Islet of Langerhans (tissue), 1 donor: Measurements from ENCODE around the gene SMAP2.
A peak's percentile ranks its signal among the peaks of the same experiment; 100 is the strongest.

Experiments used
- FAIRE-seq: peaks from one replicate; lab custom pipeline; 2011; peaks lifted over from hg19 to GRCh38; lab: Jason Lieb, UNC

SMAP2 gene

DNA sequence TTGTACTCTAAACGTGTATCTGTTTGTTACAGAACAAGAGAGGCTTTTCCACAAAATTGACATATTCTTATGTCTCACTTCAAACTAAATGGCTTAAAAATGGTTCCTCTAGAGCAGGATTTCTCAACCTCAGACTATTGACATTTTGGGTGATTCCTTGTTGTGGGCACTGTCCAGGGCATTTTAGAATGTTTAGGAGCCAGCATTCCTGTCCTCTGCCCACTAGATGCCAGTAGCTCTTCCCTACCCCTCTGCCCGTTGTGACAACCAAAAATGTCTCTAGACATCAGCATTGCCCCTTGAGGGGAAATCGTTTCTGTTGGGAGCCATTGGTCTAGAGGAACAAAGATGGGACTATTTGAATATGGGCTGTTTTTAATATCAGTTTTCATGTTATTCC is 17.3 kb downstream of the SMAP2 start:
- no peak for FAIRE-seq

- FAIRE-seq = no peak
These were observed 18.2 kb downstream of the SMAP2 start for GRCh38 chr1:40391688-40392145.

DNA sequence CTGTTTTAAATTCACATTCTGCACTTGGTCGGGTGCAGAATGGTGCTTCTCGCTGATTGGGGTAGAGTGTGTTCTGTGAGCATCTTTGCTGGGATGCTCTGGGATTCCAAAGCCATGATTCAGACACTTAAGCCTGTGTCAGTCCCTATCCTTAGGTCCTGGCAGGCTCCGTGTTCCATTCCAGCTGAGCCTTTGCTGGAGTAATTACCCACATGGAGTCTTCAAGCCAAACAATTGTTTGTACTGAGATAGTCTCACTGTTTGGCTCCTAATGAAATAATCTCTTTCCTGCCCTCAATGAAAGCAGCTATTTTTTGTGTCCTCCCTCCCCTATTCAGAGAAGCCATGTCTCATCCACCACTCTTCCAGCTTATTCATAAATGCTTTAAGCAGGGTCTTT is 18.7 kb downstream of the SMAP2 start:
- FAIRE-seq = no peak

DNA sequence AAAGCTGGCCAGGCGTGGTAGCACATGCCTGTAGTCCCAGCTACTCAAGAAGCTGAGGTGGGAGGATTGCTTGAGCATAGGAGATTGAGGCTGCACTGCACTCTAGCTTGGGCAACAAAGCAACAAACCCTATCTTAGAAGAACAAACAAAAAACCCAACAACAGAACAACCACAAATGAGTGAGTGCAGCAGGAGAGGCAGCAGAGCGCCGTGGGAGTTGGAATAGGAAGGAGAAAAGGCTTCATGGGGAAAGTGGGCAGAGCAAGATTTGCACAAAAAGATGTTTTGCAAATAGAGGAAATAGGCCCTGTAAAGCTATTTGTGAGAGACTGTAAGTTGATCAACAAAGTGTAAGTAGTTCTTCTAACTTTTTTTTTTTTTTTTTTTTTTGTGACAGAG is 19.6 kb downstream of the SMAP2 start:
- FAIRE-seq = no peak

DNA sequence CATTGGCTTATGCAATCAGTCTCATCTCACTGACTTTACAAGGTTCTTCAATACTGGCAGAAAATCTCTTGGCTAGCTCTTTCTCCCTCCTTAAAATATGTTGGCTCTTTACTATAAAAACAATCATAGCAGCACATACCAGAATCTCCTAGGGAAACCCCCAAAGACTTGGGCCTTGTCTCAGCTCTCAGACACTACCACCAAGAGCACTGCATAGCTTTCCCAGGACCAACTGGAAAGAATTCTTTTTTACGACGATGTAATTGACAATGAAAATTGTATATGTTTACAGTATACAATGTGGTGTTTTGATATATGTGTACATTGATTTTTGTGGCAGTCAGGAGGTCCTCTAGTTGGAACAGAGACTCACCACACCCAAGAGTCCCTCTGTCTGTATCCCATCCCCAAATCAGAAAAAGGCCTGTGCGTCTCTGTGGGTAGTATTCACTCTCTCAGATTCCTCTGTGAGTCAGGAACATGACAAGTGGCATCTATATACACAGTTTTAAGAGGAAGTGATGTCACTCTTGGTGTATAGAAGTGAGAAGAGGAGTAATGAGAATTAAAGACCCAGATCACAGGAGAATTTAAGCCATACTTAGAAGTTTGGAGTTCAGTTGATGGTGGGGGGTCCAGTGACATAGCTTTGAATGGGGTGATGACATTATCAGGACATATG is 21.1 kb downstream of the SMAP2 start:
- FAIRE-seq = no peak

GRCh38 chr1:40395190-40396175 is 22.0 kb downstream of the SMAP2 start:
- FAIRE-seq = no peak

GRCh38 chr1:40396420-40396819 is 22.9 kb downstream of the SMAP2 start:
- no peak for FAIRE-seq

- FAIRE-seq = no peak
These were observed 23.7 kb downstream of the SMAP2 start for GRCh38 chr1:40397258-40397657.

DNA sequence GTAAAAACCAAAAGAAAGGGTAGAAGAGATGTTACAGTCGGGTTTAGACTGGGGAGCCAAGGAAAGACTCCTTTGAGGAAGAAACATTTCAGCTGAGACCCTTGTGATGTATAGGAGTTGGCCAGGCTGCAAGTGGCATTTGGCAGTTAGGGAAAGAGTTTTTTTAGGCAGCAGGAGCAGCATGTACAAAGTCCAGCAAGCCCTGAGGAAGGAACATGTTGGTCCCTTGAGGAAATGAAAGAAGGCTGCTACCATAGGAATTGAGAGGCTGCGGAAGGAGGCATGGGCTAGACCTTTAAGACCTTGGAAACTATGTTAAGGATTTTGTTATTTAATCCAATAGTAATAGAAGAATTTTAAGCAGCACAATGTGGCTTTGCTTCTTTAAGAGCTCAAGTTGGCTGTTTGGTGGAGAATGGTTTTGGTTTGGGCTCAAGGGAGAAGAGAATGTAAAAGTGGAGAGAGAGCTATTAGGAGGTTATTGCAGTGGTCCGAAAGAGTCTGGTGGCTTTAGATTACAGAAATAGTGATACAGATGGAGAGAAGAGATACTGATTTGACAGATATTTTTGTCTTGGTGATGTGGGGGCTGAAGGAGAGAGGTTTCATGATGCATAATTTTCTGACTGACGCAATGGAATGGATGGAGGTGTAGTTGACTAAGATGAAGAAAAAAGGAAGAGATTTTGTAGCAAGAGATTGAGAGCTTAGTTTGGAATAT is 26.6 kb downstream of the SMAP2 start:
- FAIRE-seq = no peak

GRCh38 chr1:40401473-40402201 is 28.1 kb downstream of the SMAP2 start:
- no peak for FAIRE-seq

DNA sequence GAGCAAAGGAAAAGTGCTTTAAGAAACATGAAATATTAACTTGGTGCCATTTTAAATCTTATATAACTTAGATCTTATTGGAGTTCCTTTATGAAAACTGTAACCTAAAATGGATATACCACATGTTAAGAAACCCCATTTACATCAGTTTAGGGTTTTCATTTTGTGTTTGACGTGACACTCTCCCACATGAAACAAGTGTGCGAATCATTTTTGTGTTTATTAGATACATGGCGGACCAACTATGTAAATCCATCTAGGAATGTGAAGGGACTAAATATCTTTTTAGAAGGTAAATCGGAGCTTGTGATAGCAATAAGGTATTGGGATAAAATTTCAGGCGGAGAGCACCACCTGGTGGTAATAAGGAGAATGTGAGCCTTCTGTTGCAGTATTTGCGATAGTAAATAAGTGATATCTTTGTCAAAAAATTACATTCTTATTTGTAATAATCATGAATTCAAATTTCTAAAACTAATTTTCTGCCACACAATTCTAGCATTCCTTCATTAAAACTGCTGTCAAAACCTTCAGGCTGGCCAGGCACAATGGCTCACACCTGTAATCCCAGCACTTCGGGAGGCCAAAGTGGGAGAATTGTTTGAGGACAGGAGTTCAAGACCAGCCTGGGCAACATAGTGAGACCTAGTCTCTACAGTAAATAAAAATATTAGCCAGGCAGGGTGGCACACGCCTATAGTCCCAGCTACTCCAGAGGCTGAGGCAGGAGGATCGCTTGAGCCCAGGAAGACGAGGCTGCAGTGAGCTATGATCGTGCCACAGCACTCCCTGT is 31.3 kb downstream of the SMAP2 start:
- peak; percentile 99 for FAIRE-seq

GRCh38 chr1:40405812-40406211 is 32.3 kb downstream of the SMAP2 start:
- no peak for FAIRE-seq

DNA sequence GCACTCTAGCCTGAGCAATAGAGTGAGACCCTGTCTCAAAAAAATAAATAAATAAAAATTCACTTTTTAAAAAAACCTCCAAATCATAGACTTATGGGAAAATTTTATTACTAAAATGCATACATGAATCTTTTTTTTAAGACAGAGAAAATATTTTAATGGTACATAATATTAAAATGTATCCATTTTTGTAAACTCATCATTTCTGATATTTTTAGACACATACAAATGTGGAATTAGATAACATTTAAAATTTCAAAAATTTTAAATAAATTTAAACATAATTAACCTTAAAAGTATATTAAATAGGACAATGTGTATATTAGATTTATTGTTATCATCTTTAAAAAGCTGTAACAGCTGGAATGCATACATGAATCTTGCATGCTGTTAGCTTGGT is 33.9 kb downstream of the SMAP2 start:
- no peak for FAIRE-seq

- no peak for FAIRE-seq
These were observed 35.9 kb downstream of the SMAP2 start for GRCh38 chr1:40409467-40409866.

DNA sequence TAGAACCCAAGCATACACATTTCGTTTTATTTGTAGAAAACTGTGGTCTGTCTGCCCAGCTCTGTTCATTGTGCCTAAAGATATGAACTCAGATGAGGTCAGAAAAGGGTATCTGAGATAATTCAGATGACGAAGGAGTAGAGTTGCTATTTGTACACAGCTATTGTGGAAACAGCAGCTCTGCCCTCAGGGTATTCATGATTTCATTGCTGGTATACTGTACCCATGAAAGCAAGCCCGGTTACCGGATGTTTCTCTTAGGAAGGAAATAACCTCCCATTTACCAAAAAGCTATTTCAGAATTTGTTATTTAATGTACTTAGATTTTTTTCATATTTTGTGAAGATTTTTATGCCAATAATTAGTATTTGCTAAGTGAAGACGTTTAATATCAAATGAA is 37.8 kb downstream of the SMAP2 start:
- no peak for FAIRE-seq

DNA sequence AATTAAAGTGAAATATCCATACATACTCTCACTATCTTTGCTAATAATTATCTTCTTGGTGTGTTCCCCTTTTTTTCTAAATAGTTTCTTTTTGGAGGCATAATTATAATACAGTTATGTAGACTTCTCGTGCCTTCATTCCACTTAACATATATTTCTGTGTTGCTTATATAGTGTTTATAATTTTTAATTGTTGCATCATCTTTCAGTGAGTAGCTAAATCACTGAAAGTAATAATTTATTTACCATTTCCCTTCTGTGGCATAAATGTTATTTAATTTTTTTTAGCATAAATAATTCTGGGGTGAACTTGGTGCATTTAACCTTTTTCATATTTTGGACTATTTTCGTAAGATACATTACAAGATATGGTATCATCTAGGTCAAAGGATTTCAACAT is 38.3 kb downstream of the SMAP2 start:
- no peak for FAIRE-seq

DNA sequence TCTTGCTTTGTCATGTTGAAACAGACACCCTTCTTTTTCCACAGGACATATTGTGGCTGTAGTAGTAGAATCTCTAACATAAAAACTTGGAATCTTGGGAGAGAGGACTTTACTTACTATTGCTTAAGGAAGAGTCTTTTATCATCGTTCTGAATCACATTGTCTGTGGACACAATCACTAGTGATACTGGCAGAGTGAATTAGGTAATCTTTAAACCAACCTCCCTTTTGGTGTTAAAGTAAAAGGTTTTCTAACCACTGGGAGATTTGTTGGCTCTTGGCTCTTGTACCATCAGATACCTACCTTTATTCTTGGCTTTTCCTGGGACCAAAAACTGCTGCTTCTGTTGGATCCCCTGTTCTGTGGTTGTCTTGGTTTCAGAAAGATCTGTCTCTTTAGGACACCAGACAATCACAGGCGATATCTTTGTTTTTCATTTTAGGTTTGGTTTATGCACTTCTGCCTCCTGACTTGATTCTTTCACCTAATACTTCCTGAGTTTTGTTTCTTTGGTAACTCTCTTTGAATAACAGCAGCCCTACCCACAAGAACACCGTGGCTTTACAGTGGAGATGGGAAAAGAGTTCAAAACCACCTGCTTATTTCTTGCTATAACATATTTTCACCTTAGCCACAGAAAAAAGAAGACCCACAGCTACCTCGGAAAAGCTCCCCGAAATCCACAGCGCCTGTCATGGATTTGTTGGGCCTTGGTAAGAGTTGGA is 40.2 kb downstream of the SMAP2 start:
- no peak for FAIRE-seq

DNA sequence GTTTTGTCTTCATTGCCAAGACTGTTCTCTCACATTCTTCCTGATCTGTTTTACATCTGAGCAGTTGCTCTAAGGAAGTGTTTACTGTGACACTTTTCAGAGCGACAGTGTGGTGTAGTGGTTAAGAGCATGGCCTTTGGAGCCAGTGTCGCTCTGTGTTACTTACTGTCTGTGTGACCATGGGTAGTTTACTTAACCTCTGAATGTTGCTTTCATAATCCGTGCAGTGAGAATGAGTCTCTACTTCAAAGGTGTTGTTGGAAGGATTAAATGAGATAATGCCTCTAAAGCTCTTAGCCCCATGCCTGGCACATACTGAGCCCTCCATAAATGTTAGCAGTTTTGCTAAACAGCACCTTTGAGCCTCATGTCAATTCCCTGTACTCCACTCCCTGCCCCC is 40.8 kb downstream of the SMAP2 start:
- no peak for FAIRE-seq

DNA sequence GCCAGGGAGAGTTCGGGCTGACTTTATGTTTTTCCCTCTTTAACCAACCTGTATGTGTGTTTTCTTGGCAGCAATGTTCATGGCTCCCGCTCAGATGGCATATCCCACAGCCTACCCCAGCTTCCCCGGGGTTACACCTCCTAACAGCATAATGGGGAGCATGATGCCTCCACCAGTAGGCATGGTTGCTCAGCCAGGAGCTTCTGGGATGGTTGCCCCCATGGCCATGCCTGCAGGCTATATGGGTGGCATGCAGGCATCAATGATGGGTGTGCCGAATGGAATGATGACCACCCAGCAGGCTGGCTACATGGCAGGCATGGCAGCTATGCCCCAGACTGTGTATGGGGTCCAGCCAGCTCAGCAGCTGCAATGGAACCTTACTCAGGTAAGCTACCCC is 43.2 kb downstream of the SMAP2 start:
- no peak for FAIRE-seq
